Melanocyte of skin (primary cell): ENCODE results near the gene TNFSF8. TPM values are rescaled to one million over a fixed set of nuclear protein-coding genes. Genes with fewer than 3 reads are reported as not detected.

Experiments used
- total RNA-seq, 2 donors: library from RNA; depleted of rRNA; stranded (reverse); fragments of >200 nt; gene quantifications; 2 replicates each; pipeline ENCODE4 v1.2.3, GENCODE V29; 2012

The TNFSF8 gene
- total RNA-seq: not detected

GRCh38 chr9:114930056-114930812 lies at the start of gene TNFSF8:
Gene TNFSF8 (minus strand): TSS chr9:114930591. CDS start chr9:114930303, 288 bp downstream.

Other genes starting within 250 kb of the TNFSF8 start
- gene TEX48, start 248.4 kb downstream of the TNFSF8 start, total RNA-seq: not detected
- under 1 TPM in 1 of 2 donors, not detected in 1; under 0.01 TPM for gene TNFSF15, start 124.6 kb downstream of the TNFSF8 start, total RNA-seq
- gene TNC, start 187.6 kb upstream of the TNFSF8 start, total RNA-seq: 100 to 1,000 TPM in 1 of 2 donors, 10 to 100 TPM in 1; 24.1 to 174 TPM